Transverse colon (tissue), 4 donors: ENCODE measurements around the gene DUSP15. TPM values are rescaled to one million over a fixed set of nuclear protein-coding genes. Genes with fewer than 3 reads are reported as not detected.
A peak's percentile ranks its signal among the peaks of the same experiment; 100 is the strongest.

Source experiments
- DNase-seq: peaks from one replicate; pipeline ENCODE4 v3.0.0-alpha.2; 2019
- H3K27ac ChIP-seq, 4 donors: fragments of 200-600 bp; sonication (generic); 2 replicates each; pipeline ENCODE4 v1.5.1; 2016 to 2018; ENCODE audit warnings: inconsistent platforms in 4 of 4
- H3K27me3 ChIP-seq: fragments of 200-600 bp; sonication (generic); 2 replicates; pipeline ENCODE4 v1.5.1; 2017; ENCODE audit warnings: inconsistent platforms
- H3K36me3 ChIP-seq, 4 donors: fragments of 200-600 bp; sonication (generic); 2 replicates each; pipeline ENCODE4 v1.5.1; 2017 to 2019; ENCODE audit warnings: inconsistent platforms in 4 of 4
- H3K4me1 ChIP-seq, 4 donors: fragments of 200-600 bp; sonication (generic); 2 replicates each; pipeline ENCODE4 v1.5.1; 2017 to 2020; ENCODE audit warnings: inconsistent platforms in 4 of 4
- H3K4me3 ChIP-seq, 4 donors: fragments of 200-600 bp; sonication (generic); 1 replicate in 1 of 4; 2 replicates in 3 of 4; pipeline versions ENCODE4 v1.5.1 to v1.6.1; 2017 to 2019; ENCODE audit warnings: inconsistent platforms in 4 of 4
- H3K9me3 ChIP-seq, 2 donors: fragments of 200-600 bp; sonication (generic); 2 replicates each; pipeline ENCODE4 v1.5.1; 2017 to 2019; ENCODE audit warnings: inconsistent platforms in 2 of 2
- CTCF ChIP-seq, 5 experiments: fragments of 200-600 bp in 3 of 5; fragments of 450-650 bp in 2 of 5; sonication (generic) in 3 of 5; IDR thresholded peaks; 1 replicate in 2 of 5; 2 replicates in 3 of 5; pipeline ENCODE4 v1.5.1; 2016 to 2017; ENCODE audit warnings: antibody characterized with exemption in 5 of 5, inconsistent platforms in 3 of 5, mild to moderate bottlenecking in 2 of 5, moderate library complexity in 1 of 5
- EP300 ChIP-seq: sonication (generic); formaldehyde crosslinking; IDR thresholded peaks from one replicate; pipeline ENCODE4 v1.6.1; 2017; ENCODE audit warnings: antibody characterized with exemption, low read depth
- POLR2A ChIP-seq: fragments of 450-650 bp; IDR thresholded peaks from one replicate; pipeline ENCODE4 v1.6.1; 2016; ENCODE audit warnings: antibody characterized with exemption, mild to moderate bottlenecking, moderate library complexity
- POLR2AphosphoS5 ChIP-seq, 3 donors: sonication (generic); formaldehyde crosslinking; IDR thresholded peaks; one replicate each; pipeline ENCODE4 v1.6.1; 2016; ENCODE audit warnings: antibody characterized with exemption in 3 of 3
- WGBS, 2 donors: methylation state at CpG; one replicate each; pipeline ENCODE4 v1.1.5; 2018; ENCODE audit warnings: low coverage in 1 of 2; 5-methylcytosine and 5-hydroxymethylcytosine counted together
- in situ Hi-C, 4 donors: fragments of 200-750 bp; cut with MboI; loops; one replicate each; pipeline versions ENCODE4 v1.15.0 to v1.15.1; 2017; ENCODE audit warnings: low sequenced_read_pairs in 3 of 4, low pct_ligation_motif_present in 1 of 4, low pct_unique_long_range_greater_than_20kb in 1 of 4
- intact Hi-C: fragments of 100-400 bp; cut with DNase I; formaldehyde crosslinking; loops from one replicate; pipeline ENCODE4 v1.15.1; 2023; ENCODE audit warnings: low total_unique reads
- total RNA-seq, 4 donors: library from RNA; depleted of rRNA; stranded (reverse); fragments of >200 nt; gene quantifications; one replicate each; pipeline ENCODE4 v1.1.0, GENCODE V29; 2016

The DUSP15 gene
- total RNA-seq, 4 donors from 2014 or later = 1.1 TPM; not detected in 3

GRCh38 chr20:31846793-31847138 is 23.6 kb downstream of the DUSP15 start:
- Histone ChIP-seq H3K4me1 (no peaks in the 10 kb centered on the region), H3K27me3 (peaks cover 20% of the 10 kb centered on the region), H3K36me3 (no peaks in the 10 kb centered on the region), H3K9me3 (no peaks in the 10 kb centered on the region), H3K27ac (no peak overlapping the region), H3K4me3 (no peak overlapping the region)
- WGBS, 2 donors = 72% methylated on average over 3 of the region's 3 CpGs; no CpG with 5 or more reads in 1 of the 2 donors
- in situ Hi-C loops = loop anchor here in 1 of 4 donors (10.0 kb wide), 1 partner anchor 98 kb away; no protein-coding TSS in a partner anchor
- TF ChIP-seq CTCF (IDR thresholded peaks at IDR 0.05) (peak in 2 of 5 experiments; percentile 3 to 4), POLR2AphosphoS5 (IDR thresholded peaks at IDR 0.05) (no peak), EP300 (no peak)
- DNase-seq = no peak
- intact Hi-C loops = no loop called here

DNA sequence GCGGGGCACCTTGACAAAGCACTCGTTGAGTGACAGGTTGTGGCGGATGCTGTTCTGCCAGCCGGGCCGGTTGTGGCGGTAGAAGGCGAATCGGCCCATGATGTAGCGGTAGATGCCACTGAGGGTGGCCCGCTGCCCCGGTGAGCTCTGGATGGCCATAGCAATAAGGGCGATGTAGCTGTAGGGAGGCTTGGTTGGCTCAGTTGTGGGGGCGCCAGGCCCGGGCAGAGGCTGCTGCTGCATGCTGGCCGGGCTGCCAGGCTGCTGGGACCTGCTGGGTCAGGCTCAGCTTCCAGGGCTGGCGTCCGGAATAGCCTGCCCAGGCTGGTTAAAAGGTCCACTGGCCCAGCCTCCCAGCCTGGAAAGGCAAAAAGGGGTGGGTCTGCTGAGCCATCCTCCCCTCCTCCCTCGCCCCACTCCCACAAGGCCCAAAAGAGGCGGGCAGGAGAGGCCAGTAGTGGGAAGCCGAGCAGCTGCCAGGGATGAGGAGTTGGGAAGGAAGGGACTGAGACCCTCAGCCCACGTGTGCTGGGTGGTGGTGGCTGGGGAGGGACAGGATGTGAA is 24.9 kb downstream of the DUSP15 start, which contains the start of gene FOXS1:
FOXS1 (minus strand) TSS at position 305 of the 564 bp plus-strand sequence; CDS start at position 243, 62 bp downstream.
- no peak for DNase-seq
- H3K27me3 ChIP-seq = peaks cover 12% of the 10 kb centered on the region
- peak within 1 kb of the TSS in 1 of 4 donors; percentile 8 for H3K27ac ChIP-seq
- no peaks in the 10 kb centered on the region for H3K4me1 ChIP-seq
- no peaks in the 10 kb centered on the region for H3K9me3 ChIP-seq
- 72% methylated on average over 20 of the region's 21 CpGs; no CpG with 5 or more reads in 1 of the 2 donors for WGBS, 2 donors
- H3K36me3 ChIP-seq = no peaks in the 10 kb centered on the region
- no peak for TF ChIP-seq POLR2AphosphoS5 (IDR thresholded peaks at IDR 0.05)
- no peak for TF ChIP-seq CTCF (IDR thresholded peaks at IDR 0.05)
- no peak for TF ChIP-seq POLR2A
- TF ChIP-seq EP300 = no peak
- in situ Hi-C loops = loop anchor here in 1 of 4 donors (10.0 kb wide), 1 partner anchor 99 kb away; no protein-coding TSS in a partner anchor
- H3K4me3 ChIP-seq = no peak within 1 kb of the TSS
- intact Hi-C loops = no loop called here

- Histone ChIP-seq H3K27me3 (peaks cover 6% of the 10 kb centered on the region), H3K27ac (peak overlapping the region in 1 of 4 donors; percentile 8), H3K4me3 (no peak overlapping the region), H3K9me3 (no peaks in the 10 kb centered on the region), H3K36me3 (no peaks in the 10 kb centered on the region), H3K4me1 (no peaks in the 10 kb centered on the region)
- WGBS, 2 donors = 94% methylated on average over 28 of the region's 28 CpGs; no CpG with 5 or more reads in 1 of the 2 donors
- TF ChIP-seq EP300 (no peak), CTCF (IDR thresholded peaks at IDR 0.05) (no peak), POLR2AphosphoS5 (IDR thresholded peaks at IDR 0.05) (no peak), POLR2A (no peak)
- in situ Hi-C loops = loop anchor here in 1 of 4 donors (10.0 kb wide), 1 partner anchor 100 kb away; no protein-coding TSS in a partner anchor
- intact Hi-C loops = no loop called here
- no peak for DNase-seq
Measured at GRCh38 chr20:31844737-31845299, 25.5 kb downstream of the DUSP15 start.

DNA sequence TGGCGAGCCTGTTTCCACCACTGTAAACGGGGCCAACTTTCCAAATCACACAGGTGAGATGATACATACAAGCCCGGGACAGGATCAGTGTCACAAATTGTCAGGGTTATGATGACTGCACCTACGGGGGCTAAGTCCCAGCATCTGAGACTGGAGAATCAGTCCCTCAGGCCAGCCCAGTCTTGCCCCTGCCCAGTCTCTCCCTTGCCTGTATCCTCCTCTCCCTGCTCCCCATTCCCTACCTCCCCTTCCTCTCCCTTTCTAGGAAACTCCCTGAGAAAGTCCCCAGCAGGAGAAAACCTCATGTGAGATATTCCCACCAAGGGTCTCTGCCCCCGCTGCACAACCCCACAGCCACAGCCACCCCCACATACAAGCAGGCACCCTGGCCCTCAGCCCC is 26.4 kb downstream of the DUSP15 start:
- TF ChIP-seq EP300 (no peak), POLR2A (no peak), POLR2AphosphoS5 (IDR thresholded peaks at IDR 0.05) (no peak), CTCF (IDR thresholded peaks at IDR 0.05) (no peak)
- no peaks in the 10 kb centered on the region for H3K4me1 ChIP-seq
- intact Hi-C loops (no loop called here), in situ Hi-C loops (loop anchor here in 1 of 4 donors (10.0 kb wide), 1 partner anchor 101 kb away; no protein-coding TSS in a partner anchor)
- no peak overlapping the region for H3K4me3 ChIP-seq
- 89% methylated on average over 5 of the region's 5 CpGs; no CpG with 5 or more reads in 1 of the 2 donors for WGBS, 2 donors
- no peaks in the 10 kb centered on the region for H3K36me3 ChIP-seq
- H3K27me3 ChIP-seq = no peaks in the 10 kb centered on the region
- no peak overlapping the region for H3K27ac ChIP-seq
- DNase-seq = no peak
- H3K9me3 ChIP-seq = no peaks in the 10 kb centered on the region
